PFSK-1 (cell line): Measurements from ENCODE around the gene UGT1A10.

ENCODE experiments used
- POLR2AphosphoS5 ChIP-seq: IDR thresholded peaks from 2 replicates; pipeline ENCODE4 v1.6.1; 2012; ENCODE audit warnings: low read depth, mild to moderate bottlenecking, control low read depth, low read length, moderate library complexity
- SIN3A ChIP-seq: IDR thresholded peaks from 2 replicates; pipeline ENCODE4 v1.6.1; 2012; ENCODE audit warnings: mild to moderate bottlenecking, low read length, moderate library complexity, borderline replicate concordance; ENCODE audit not compliant: insufficient read depth
- TAF1 ChIP-seq: IDR thresholded peaks from 2 replicates; pipeline ENCODE4 v1.6.1; 2012; ENCODE audit warnings: low read length, control low read depth, borderline replicate concordance; ENCODE audit not compliant: insufficient read depth

DNA sequence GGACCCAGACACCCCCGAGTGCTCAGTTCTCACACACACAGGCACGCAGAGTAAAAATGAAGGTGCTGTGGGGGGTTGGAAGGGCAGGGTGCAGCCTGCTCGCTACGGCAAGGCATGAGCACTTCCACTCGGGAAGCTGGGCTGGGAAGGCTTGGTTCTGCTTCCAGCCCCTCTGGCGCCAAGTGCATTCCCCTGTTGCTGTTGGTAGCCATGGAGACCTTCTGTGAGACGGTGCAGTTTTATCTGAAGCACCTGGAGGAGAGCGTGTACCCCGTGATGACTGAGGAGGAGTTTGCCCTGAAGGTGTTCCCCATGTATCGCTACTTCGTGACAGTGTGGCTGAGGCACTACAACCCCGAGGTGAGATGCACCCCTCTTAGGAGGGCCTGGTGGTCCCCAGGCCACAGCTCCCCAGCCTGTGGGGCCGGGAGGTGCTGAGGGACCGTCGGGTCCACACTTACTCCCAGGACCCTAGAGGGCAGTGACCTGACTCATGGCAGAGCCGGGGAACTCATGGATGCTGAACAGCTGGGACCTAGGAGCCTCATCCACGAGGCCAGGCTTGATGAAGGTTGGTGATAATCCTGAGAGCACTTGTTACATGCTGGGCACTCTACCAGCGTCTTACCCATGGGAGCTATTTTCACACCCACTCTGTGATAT is 157.3 kb downstream of the UGT1A10 start:
- TF ChIP-seq POLR2AphosphoS5 (no peak), SIN3A (no peak), TAF1 (no peak)
